SH-SY5Y (cell line): ENCODE data around the gene PGF.

Experiments used
- GATA2 ChIP-seq: IDR thresholded peaks from 2 replicates; pipeline ENCODE4 v1.6.1; 2011; ENCODE audit warnings: mild to moderate bottlenecking, low read depth, low read length
- GATA3 ChIP-seq: IDR thresholded peaks from 2 replicates; pipeline ENCODE4 v1.6.1; 2011; ENCODE audit warnings: low read depth, mild to moderate bottlenecking, low read length, moderate library complexity

GRCh38 chr14:74936731-74937130 is 18.7 kb downstream of the PGF start:
- TF ChIP-seq GATA2 (no peak), GATA3 (no peak)
